Esophagus muscularis mucosa (tissue), 3 donors: ENCODE measurements around the gene PIK3R5.

Experiments used
- CTCF ChIP-seq, 3 experiments: fragments of 200-600 bp in 2 of 3; fragments of 450-650 bp in 1 of 3; sonication (generic) in 2 of 3; IDR thresholded peaks; one replicate each; pipeline ENCODE4 v1.5.1; 2017 to 2019; ENCODE audit warnings: antibody characterized with exemption in 3 of 3, mild to moderate bottlenecking in 2 of 3, moderate library complexity in 1 of 3
- POLR2A ChIP-seq: fragments of 450-650 bp; IDR thresholded peaks from one replicate; pipeline ENCODE4 v1.6.1; 2017; ENCODE audit warnings: antibody characterized with exemption, moderate library complexity, mild to moderate bottlenecking, low read depth
- POLR2AphosphoS5 ChIP-seq, 2 donors: sonication (generic); formaldehyde crosslinking; IDR thresholded peaks; one replicate each; pipeline ENCODE4 v1.6.1; 2017; ENCODE audit warnings: antibody characterized with exemption in 2 of 2

- TF ChIP-seq POLR2AphosphoS5 (IDR thresholded peaks at IDR 0.05): no peak
- TF ChIP-seq CTCF (IDR thresholded peaks at IDR 0.05): no peak
- no peak for TF ChIP-seq POLR2A
Measured at GRCh38 chr17:8900626-8901585, 64.6 kb downstream of the PIK3R5 start.
